Measurements from ENCODE around the gene ALLC.

GRCh38 chr2:3705782-3706181 is 47.8 kb downstream of the ALLC start:
- TF ChIP-seq CTCF (conservative IDR thresholded peaks at IDR 0.05), result no peak
- no peak for TF ChIP-seq ZFX (IDR thresholded peaks at IDR 0.05)

All from C4-2B (cell line).